ENCODE data around the gene AOX1. TPM values are rescaled to one million over a fixed set of nuclear protein-coding genes. Genes with fewer than 3 reads are reported as not detected.
"Not testable (repeated sequence)": the region's sequence is repeated elsewhere in the genome, so short reads cannot be mapped to it uniquely, and the experiment has no call there.

The AOX1 gene
- total RNA-seq: under 1 TPM; 0.19 to 0.22 TPM

GRCh38 chr2:200585730-200586643, at the start of gene AOX1:
Gene AOX1 (plus strand): TSS chr2:200586014. CDS start chr2:200586109, 95 bp downstream.
- CTCF ChIA-PET: interaction anchor here (1.0 kb wide), 1 partner anchor 118 kb away, joined by 4 read pairs; no protein-coding TSS in a partner anchor
- no peak within 1 kb of the TSS for H3K27ac Mint-ChIP-seq
- H3K4me3 Mint-ChIP-seq: peak within 1 kb of the TSS; percentile 65
- H3K27me3 Mint-ChIP-seq: peaks cover 12% of the 10 kb centered on the region
- peak; percentile 20 for DNase-seq
- POLR2A ChIA-PET: interaction anchor here (0.5 kb wide), 1 partner anchor 598 kb away, joined by 4 read pairs; no protein-coding TSS in a partner anchor
- H3K4me1 Mint-ChIP-seq: peaks cover 12% of the 10 kb centered on the region
- H3K36me3 Mint-ChIP-seq (ENCODE audit: low read depth): peaks cover 21% of the 10 kb centered on the region
- H3K9me3 Mint-ChIP-seq: no peaks in the 10 kb centered on the region

- CTCF ChIA-PET: no interaction called here
- Mint-ChIP-seq H3K4me1 (no peaks in the 10 kb centered on the region), H3K9me3 (peaks cover 4% of the 10 kb centered on the region), H3K27me3 (no peaks in the 10 kb centered on the region), H3K27ac (no peak overlapping the region), H3K36me3 (ENCODE audit: low read depth) (peaks cover 54% of the 10 kb centered on the region), H3K4me3 (no peak overlapping the region)
- DNase-seq: no peak
- POLR2A ChIA-PET: no interaction called here
Measured at GRCh38 chr2:200538139-200538538, 47.7 kb upstream of the AOX1 start.

GRCh38 chr2:200540793-200541192, 45.0 kb upstream of the AOX1 start:
- Mint-ChIP-seq H3K36me3 (ENCODE audit: low read depth) (peaks cover 67% of the 10 kb centered on the region), H3K27ac (no peak overlapping the region), H3K4me1 (no peaks in the 10 kb centered on the region), H3K4me3 (no peak overlapping the region), H3K27me3 (no peaks in the 10 kb centered on the region), H3K9me3 (peaks cover 4% of the 10 kb centered on the region)
- DNase-seq: no peak
- POLR2A ChIA-PET: no interaction called here
- CTCF ChIA-PET: no interaction called here

GRCh38 chr2:200566596-200566995, 19.2 kb upstream of the AOX1 start:
- peaks cover 54% of the 10 kb centered on the region for H3K36me3 Mint-ChIP-seq (ENCODE audit: low read depth)
- H3K4me3 Mint-ChIP-seq, DNase-seq, H3K4me1 Mint-ChIP-seq, POLR2A ChIA-PET, H3K27ac Mint-ChIP-seq, H3K9me3 Mint-ChIP-seq, H3K27me3 Mint-ChIP-seq: not testable (repeated sequence)
- CTCF ChIA-PET: interaction anchor here (0.6 to 1.2 kb wide), 2 partner anchors 36 to 311 kb away, joined by 3 read pairs; no protein-coding TSS in a partner anchor

- ChIA-PET CTCF (interaction anchor here (0.9 kb wide), 1 partner anchor 8 kb away, joined by 3 read pairs; no protein-coding TSS in a partner anchor), POLR2A (no interaction called here)
- H3K36me3 Mint-ChIP-seq (ENCODE audit: low read depth): peaks cover 53% of the 10 kb centered on the region
Measured at GRCh38 chr2:200567932-200568331, 17.9 kb upstream of the AOX1 start.

GRCh38 chr2:200575957-200576356, 9.9 kb upstream of the AOX1 start:
- H3K9me3 Mint-ChIP-seq: no peaks in the 10 kb centered on the region
- peaks cover 57% of the 10 kb centered on the region for H3K36me3 Mint-ChIP-seq (ENCODE audit: low read depth)
- POLR2A ChIA-PET: no interaction called here
- peaks cover 20% of the 10 kb centered on the region for H3K4me1 Mint-ChIP-seq
- H3K27me3 Mint-ChIP-seq: no peaks in the 10 kb centered on the region
- no peak overlapping the region for H3K4me3 Mint-ChIP-seq
- CTCF ChIA-PET: no interaction called here
- peak overlapping the region; percentile 5 for H3K27ac Mint-ChIP-seq
- no peak for DNase-seq

More at GRCh38 chr2:200567932-200568331, 17.9 kb upstream of the AOX1 start:
- no peak overlapping the region for H3K27ac Mint-ChIP-seq
- H3K4me1 Mint-ChIP-seq: peaks cover 2% of the 10 kb centered on the region
- DNase-seq: no peak
- no peaks in the 10 kb centered on the region for H3K27me3 Mint-ChIP-seq
- peaks cover 6% of the 10 kb centered on the region for H3K9me3 Mint-ChIP-seq
- H3K4me3 Mint-ChIP-seq: no peak overlapping the region

- H3K27ac Mint-ChIP-seq: no peak overlapping the region
- POLR2A ChIA-PET: no interaction called here
- H3K27me3 Mint-ChIP-seq: no peaks in the 10 kb centered on the region
- H3K4me3 Mint-ChIP-seq: no peak overlapping the region
- CTCF ChIA-PET: no interaction called here
- DNase-seq: no peak
- peaks cover 20% of the 10 kb centered on the region for H3K4me1 Mint-ChIP-seq
- H3K36me3 Mint-ChIP-seq (ENCODE audit: low read depth): peaks cover 53% of the 10 kb centered on the region
- H3K9me3 Mint-ChIP-seq: no peaks in the 10 kb centered on the region
Measured at GRCh38 chr2:200577027-200577426, 8.8 kb upstream of the AOX1 start.

GRCh38 chr2:200578778-200579177, 7.0 kb upstream of the AOX1 start:
- Mint-ChIP-seq H3K27ac (no peak overlapping the region), H3K4me1 (peaks cover 20% of the 10 kb centered on the region), H3K9me3 (no peaks in the 10 kb centered on the region), H3K27me3 (no peaks in the 10 kb centered on the region), H3K4me3 (no peak overlapping the region), H3K36me3 (ENCODE audit: low read depth) (peaks cover 42% of the 10 kb centered on the region)
- DNase-seq: no peak
- CTCF ChIA-PET: interaction anchor here (0.5 to 1.2 kb wide), 2 partner anchors 8 to 132 kb away, joined by 3 to 4 read pairs; no protein-coding TSS in a partner anchor
- POLR2A ChIA-PET: no interaction called here

GRCh38 chr2:200584639-200585038, 1.2 kb upstream of the AOX1 start:
- POLR2A ChIA-PET: no interaction called here
- no peaks in the 10 kb centered on the region for H3K9me3 Mint-ChIP-seq
- H3K36me3 Mint-ChIP-seq (ENCODE audit: low read depth): peaks cover 24% of the 10 kb centered on the region

GRCh38 chr2:200585340-200585729, 479 bp upstream of the AOX1 start:
- POLR2A ChIA-PET: no interaction called here
- no peak for DNase-seq
- Mint-ChIP-seq H3K27ac (no peak overlapping the region), H3K27me3 (peaks cover 9% of the 10 kb centered on the region), H3K36me3 (ENCODE audit: low read depth) (peaks cover 23% of the 10 kb centered on the region), H3K9me3 (no peaks in the 10 kb centered on the region), H3K4me3 (peak overlapping the region; percentile 60), H3K4me1 (peaks cover 12% of the 10 kb centered on the region)
- CTCF ChIA-PET: interaction anchor here (1.0 kb wide), 1 partner anchor 119 kb away, joined by 4 read pairs; no protein-coding TSS in a partner anchor

More at GRCh38 chr2:200584639-200585038, 1.2 kb upstream of the AOX1 start:
- H3K27ac Mint-ChIP-seq: no peak overlapping the region
- H3K4me3 Mint-ChIP-seq: no peak overlapping the region
- H3K4me1 Mint-ChIP-seq: peaks cover 12% of the 10 kb centered on the region
- CTCF ChIA-PET: no interaction called here
- no peak for DNase-seq
- H3K27me3 Mint-ChIP-seq: peaks cover 8% of the 10 kb centered on the region

- Mint-ChIP-seq H3K9me3 (no peaks in the 10 kb centered on the region), H3K4me3 (peak overlapping the region; percentile 65), H3K27me3 (peaks cover 12% of the 10 kb centered on the region), H3K27ac (no peak overlapping the region), H3K36me3 (ENCODE audit: low read depth) (peaks cover 21% of the 10 kb centered on the region), H3K4me1 (peaks cover 12% of the 10 kb centered on the region)
- DNase-seq: no peak
- CTCF ChIA-PET: interaction anchor here (0.8 to 1.0 kb wide), 2 partner anchors 24 to 28 kb away, joined by 3 read pairs; no protein-coding TSS in a partner anchor
- POLR2A ChIA-PET: interaction anchor here (0.5 kb wide), 1 partner anchor 597 kb away, joined by 4 read pairs; no protein-coding TSS in a partner anchor
Measured at GRCh38 chr2:200586644-200586975, 796 bp downstream of the AOX1 start.

GRCh38 chr2:200587007-200587616, 1.3 kb downstream of the AOX1 start:
- Mint-ChIP-seq H3K36me3 (ENCODE audit: low read depth) (peaks cover 16% of the 10 kb centered on the region), H3K27me3 (peaks cover 12% of the 10 kb centered on the region), H3K9me3 (no peaks in the 10 kb centered on the region), H3K4me3 (no peak overlapping the region), H3K4me1 (peaks cover 12% of the 10 kb centered on the region), H3K27ac (no peak overlapping the region)
- POLR2A ChIA-PET: no interaction called here
- CTCF ChIA-PET: interaction anchor here (0.6 to 1.0 kb wide), 5 partner anchors 9 to 201 kb away, joined by 3 to 4 read pairs (median 3); no protein-coding TSS in a partner anchor
- DNase-seq: no peak

GRCh38 chr2:200588076-200588678, 2.4 kb downstream of the AOX1 start:
- peaks cover 12% of the 10 kb centered on the region for H3K4me1 Mint-ChIP-seq
- H3K27ac Mint-ChIP-seq: no peak overlapping the region
- peaks cover 20% of the 10 kb centered on the region for H3K27me3 Mint-ChIP-seq
- H3K9me3 Mint-ChIP-seq: no peaks in the 10 kb centered on the region
- POLR2A ChIA-PET: no interaction called here
- no peak for DNase-seq
- CTCF ChIA-PET: no interaction called here
- no peak overlapping the region for H3K4me3 Mint-ChIP-seq
- peaks cover 14% of the 10 kb centered on the region for H3K36me3 Mint-ChIP-seq (ENCODE audit: low read depth)
